ENCODE results near the gene HS3ST5. TPM values are rescaled to one million over a fixed set of nuclear protein-coding genes. Genes with fewer than 3 reads are reported as not detected.

HS3ST5 gene
- total and polyA plus RNA-seq, 10 donors = not detected

GRCh38 chr6:114159727-114160126 is 183.1 kb downstream of the HS3ST5 start:
- Histone ChIP-seq H3K4me3 (no peak overlapping the region), H3K4me1 (no peaks in the 10 kb centered on the region), H3K27me3 (replicated peaks in 1 of 7) (no peaks in the 10 kb centered on the region), H3K9me3 (no peaks in the 10 kb centered on the region), H3K36me3 (no peaks in the 10 kb centered on the region), H3K27ac (no peak overlapping the region)
- no peak for DNase-seq
- intact Hi-C loops (cut with DNase I; ENCODE audit: low total_unique reads) = no loop called here
- TF ChIP-seq POLR2AphosphoS5 (IDR thresholded peaks at IDR 0.05) (no peak), POLR2A (IDR thresholded peaks at IDR 0.05) (no peak), CTCF (IDR thresholded peaks at IDR 0.05 in 8 of 11, conservative IDR thresholded peaks at IDR 0.05 in 3 of 11) (no peak)

GRCh38 chr6:114158838-114159694 is 183.8 kb downstream of the HS3ST5 start:
- 83 to 96% (median 90%) methylated on average over 2 of the region's 2 CpGs for WGBS, 5 donors
- Histone ChIP-seq H3K4me3 (no peak overlapping the region), H3K27ac (no peak overlapping the region), H3K27me3 (replicated peaks in 1 of 7) (no peaks in the 10 kb centered on the region), H3K9me3 (no peaks in the 10 kb centered on the region), H3K4me1 (no peaks in the 10 kb centered on the region), H3K36me3 (no peaks in the 10 kb centered on the region)
- TF ChIP-seq POLR2AphosphoS5 (IDR thresholded peaks at IDR 0.05) (no peak), POLR2A (IDR thresholded peaks at IDR 0.05) (no peak), CTCF (IDR thresholded peaks at IDR 0.05 in 8 of 11, conservative IDR thresholded peaks at IDR 0.05 in 3 of 11) (no peak)
- intact Hi-C loops (cut with DNase I; ENCODE audit: low total_unique reads) = no loop called here
- no peak for DNase-seq

- TF ChIP-seq CTCF (IDR thresholded peaks at IDR 0.05 in 8 of 11, conservative IDR thresholded peaks at IDR 0.05 in 3 of 11) = no peak
- no peak for TF ChIP-seq POLR2A (IDR thresholded peaks at IDR 0.05)
- no peak for TF ChIP-seq POLR2AphosphoS5 (IDR thresholded peaks at IDR 0.05)
- no peaks in the 10 kb centered on the region for H3K36me3 ChIP-seq
- intact Hi-C loops (cut with DNase I; ENCODE audit: low total_unique reads) = no loop called here
- 87 to 96% (median 91%) methylated on average over 1 of the region's 1 CpG for WGBS, 5 donors
- DNase-seq = no peak
- H3K27me3 ChIP-seq (replicated peaks in 1 of 7) = no peaks in the 10 kb centered on the region
- no peak overlapping the region for H3K27ac ChIP-seq
- no peak overlapping the region for H3K4me3 ChIP-seq
- no peaks in the 10 kb centered on the region for H3K4me1 ChIP-seq
- H3K9me3 ChIP-seq = no peaks in the 10 kb centered on the region
Measured at GRCh38 chr6:114158411-114158810, 184.4 kb downstream of the HS3ST5 start.

GRCh38 chr6:114157848-114158247 is 185.0 kb downstream of the HS3ST5 start:
- no peak for TF ChIP-seq POLR2AphosphoS5 (IDR thresholded peaks at IDR 0.05)
- no peak for TF ChIP-seq POLR2A (IDR thresholded peaks at IDR 0.05)
- TF ChIP-seq CTCF (IDR thresholded peaks at IDR 0.05 in 8 of 11, conservative IDR thresholded peaks at IDR 0.05 in 3 of 11) = no peak
- 58 to 75% (median 69%) methylated on average over 2 of the region's 2 CpGs for WGBS, 5 donors
- Histone ChIP-seq H3K36me3 (no peaks in the 10 kb centered on the region), H3K9me3 (no peaks in the 10 kb centered on the region), H3K4me3 (no peak overlapping the region), H3K27ac (no peak overlapping the region), H3K27me3 (replicated peaks in 1 of 7) (no peaks in the 10 kb centered on the region), H3K4me1 (no peaks in the 10 kb centered on the region)
- intact Hi-C loops (cut with DNase I; ENCODE audit: low total_unique reads) = no loop called here
- DNase-seq = no peak
